GM19099 (cell line): Measurements from ENCODE around the gene PERM1.

Experiments
- POLR2A ChIP-seq: IDR thresholded peaks from 3 replicates; pipeline ENCODE4 v1.6.1; 2011; ENCODE audit warnings: low read depth; ENCODE audit not compliant: insufficient read length; ENCODE audit errors: extremely low read depth

PERM1 gene

DNA sequence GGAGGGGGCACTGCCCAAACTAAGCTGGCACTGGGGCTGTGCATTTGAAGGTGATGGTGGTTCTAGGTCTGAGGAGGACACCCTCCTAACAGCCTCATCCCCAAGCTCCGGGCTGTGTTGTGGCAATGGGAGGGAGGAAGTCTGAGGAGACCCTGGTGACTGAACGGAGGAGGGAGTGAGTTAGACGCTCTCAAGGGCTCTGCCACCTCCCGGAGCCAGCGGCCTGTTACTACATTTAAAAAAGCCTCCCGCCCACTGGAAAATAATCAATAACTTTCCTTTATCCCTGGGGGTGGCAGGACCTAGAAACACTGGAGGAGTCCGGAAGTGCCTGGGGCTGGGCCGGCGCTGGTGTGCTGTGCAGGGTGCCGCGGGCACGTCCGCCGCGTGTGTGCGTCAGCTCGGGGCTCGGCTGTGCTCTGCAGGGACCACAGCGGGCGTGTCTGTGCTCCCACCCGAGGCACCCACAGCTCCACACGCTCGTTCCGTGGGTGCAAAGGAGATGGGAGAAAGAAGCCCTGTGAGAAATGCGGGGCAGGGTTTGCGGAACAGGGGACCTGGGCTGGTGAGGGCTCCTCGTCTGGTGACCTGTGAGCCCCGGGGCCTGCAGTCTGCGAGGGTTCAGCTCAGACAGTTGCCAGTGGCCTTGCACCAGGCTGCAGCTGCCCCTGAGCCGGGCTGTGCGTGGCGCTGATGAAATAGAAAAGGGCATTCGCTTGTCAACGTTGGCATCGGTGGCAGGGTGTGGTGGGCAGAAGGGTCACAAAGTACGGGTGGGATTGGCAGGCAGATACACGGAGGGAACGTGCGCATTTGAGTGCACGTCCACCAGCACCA, 52.9 kb downstream of the PERM1 start:
- TF ChIP-seq POLR2A = no peak

DNA sequence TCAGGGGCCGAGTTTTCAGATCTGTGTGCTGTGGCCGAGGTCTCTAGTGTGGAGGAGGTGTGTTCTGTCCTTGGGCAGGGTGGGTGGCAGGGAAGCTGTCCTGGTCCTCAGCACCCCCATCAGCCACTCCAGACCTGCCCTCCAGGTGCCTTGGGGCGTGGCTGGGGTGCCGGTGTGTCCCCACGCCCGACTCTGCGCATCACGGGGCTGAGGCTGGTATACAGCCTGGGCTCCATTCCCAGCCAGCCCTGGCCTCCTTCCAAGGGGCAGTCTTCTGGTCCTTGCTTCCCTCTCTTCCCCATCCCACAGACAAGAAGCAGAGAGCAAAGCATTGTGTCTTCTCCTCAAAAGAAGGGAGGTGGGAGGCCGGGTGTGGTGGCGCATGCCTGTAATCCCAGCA, 54.1 kb downstream of the PERM1 start:
- TF ChIP-seq POLR2A = no peak

DNA sequence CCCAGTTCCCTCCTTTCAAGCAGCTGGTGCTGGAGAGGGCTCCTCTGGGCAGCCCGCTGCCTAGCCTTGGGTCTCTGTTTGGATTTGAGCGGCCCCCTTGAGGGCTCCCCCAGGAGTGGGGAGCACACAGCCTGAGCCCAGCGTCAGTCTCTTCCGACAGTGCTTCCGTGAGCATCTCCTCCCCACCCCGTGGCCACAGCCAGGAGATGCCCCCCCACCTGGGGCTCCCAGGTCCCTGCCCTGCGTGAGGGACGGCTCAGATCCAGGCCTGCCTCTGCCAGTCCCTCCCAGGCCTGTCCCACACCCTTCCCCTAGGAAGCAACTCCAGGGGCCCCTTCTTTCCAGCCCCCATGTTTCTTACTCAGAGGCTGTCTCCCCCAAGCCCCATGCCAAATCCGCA, 54.7 kb downstream of the PERM1 start:
- no peak for TF ChIP-seq POLR2A

DNA sequence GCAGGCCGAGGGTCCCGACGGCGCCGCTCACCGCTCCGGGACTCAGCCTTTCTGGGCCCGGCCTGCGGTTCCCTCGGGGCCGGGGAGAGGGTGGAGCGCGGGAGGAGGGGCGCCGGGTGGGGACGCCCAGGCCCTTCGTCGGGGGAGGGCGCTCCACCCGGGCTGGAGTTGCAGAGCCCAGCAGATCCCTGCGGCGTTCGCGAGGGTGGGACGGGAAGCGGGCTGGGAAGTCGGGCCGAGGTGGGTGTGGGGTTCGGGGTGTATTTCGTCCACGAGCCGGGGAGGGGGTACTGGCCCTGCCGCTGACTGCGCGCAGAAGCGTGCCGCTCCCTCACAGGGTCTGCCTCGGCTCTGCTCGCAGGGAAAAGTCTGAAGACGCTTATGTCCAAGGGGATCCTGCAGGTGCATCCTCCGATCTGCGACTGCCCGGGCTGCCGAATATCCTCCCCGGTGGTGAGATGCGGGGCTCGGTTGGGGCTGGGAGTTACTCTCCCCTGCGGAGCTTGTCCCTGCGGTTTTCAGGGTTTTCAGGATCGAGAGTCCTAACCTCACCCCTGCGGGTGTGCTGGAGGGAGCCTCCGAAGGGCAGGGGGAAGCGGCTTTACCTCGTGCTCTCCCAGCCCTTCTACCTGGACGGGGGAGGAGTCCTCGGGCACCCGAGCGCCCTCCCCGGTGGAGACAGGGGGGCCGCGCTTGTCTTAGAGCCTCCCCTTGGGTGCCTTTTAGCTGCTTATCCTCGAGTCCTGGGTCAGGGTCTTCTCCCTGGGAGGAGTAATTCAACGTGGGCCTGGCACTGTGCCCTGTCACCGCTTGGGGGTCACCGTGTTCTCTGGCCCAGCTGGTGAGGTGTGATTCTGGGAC, 56.1 kb downstream of the PERM1 start:
- TF ChIP-seq POLR2A = no peak
